ENCODE results near the gene SVIP. TPM values are rescaled to one million over a fixed set of nuclear protein-coding genes. Genes with fewer than 3 reads are reported as not detected.

The SVIP gene
- 10 to 100 TPM; 12.5 to 13.8 TPM for total RNA-seq
- 10 to 100 TPM in 1 of 2 donors, 1 to 10 TPM in 1; 7.7 to 20.5 TPM for polyA plus RNA-seq
- long read RNA-seq, donor 1, full-length matches to known transcripts = 18 of 18 reads
- long read RNA-seq, donor 1, partial matches to known transcripts = 0 of 18 reads
- long read RNA-seq, donor 1, other reads (novel, unspliced or antisense) = 0 of 18 reads
- long read RNA-seq, donor 2, full-length matches to known transcripts = 7 of 7 reads
- long read RNA-seq, donor 2, partial matches to known transcripts = 0 of 7 reads
- long read RNA-seq, donor 2, other reads (novel, unspliced or antisense) = 0 of 7 reads
- long read RNA-seq, donor 3, full-length matches to known transcripts = 14 of 14 reads
- long read RNA-seq, donor 3, partial matches to known transcripts = 0 of 14 reads
- long read RNA-seq, donor 3, other reads (novel, unspliced or antisense) = 0 of 14 reads
- long read RNA-seq, donor 4, full-length matches to known transcripts = 10 of 10 reads
- long read RNA-seq, donor 4, partial matches to known transcripts = 0 of 10 reads
- long read RNA-seq, donor 4, other reads (novel, unspliced or antisense) = 0 of 10 reads
- long read RNA-seq, donor 5, full-length matches to known transcripts = 27 of 27 reads
- long read RNA-seq, donor 5, partial matches to known transcripts = 0 of 27 reads
- long read RNA-seq, donor 5, other reads (novel, unspliced or antisense) = 0 of 27 reads

GRCh38 chr11:22829231-22830081, at the start of gene SVIP:
TSS of gene SVIP (minus strand) at chr11:22829801. CDS start at chr11:22829748, 53 bp downstream.
- DNase-seq = peak; percentile 86 to 94 (median 93)
- Histone ChIP-seq H3K27ac (ENCODE audit: low read depth in 1 of 2, low read length in 1 of 2) (peak within 1 kb of the TSS; percentile 90 to 92), H3K4me1 (ENCODE audit: control insufficient read depth in 5 of 5, insufficient read depth in 5 of 5, low read length in 5 of 5) (peaks cover 0 to 3% (median 0%) of the 10 kb centered on the region in 5 donors), H3K36me3 (ENCODE audit: control insufficient read depth in 4 of 4, insufficient read depth in 4 of 4, low read length in 4 of 4) (peaks cover 0 to 9% (median under 1%) of the 10 kb centered on the region in 4 donors), H3K27me3 (ENCODE audit: control insufficient read depth in 3 of 3, insufficient read depth in 3 of 3, low read length in 2 of 3) (peaks cover 0 to 3% (median 0%) of the 10 kb centered on the region in 3 donors), H3K9me3 (ENCODE audit: control insufficient read depth in 4 of 4, insufficient read depth in 3 of 4, low read length in 3 of 4) (no peaks in the 10 kb centered on the region), H3K9ac (ENCODE audit: insufficient read depth in 1 of 2, low read length in 2 of 2) (peak within 1 kb of the TSS; percentile 42 to 59), H3K4me3 (peak within 1 kb of the TSS; percentile 85)
- 0% methylated on average over 59 to 78 of the region's 79 CpGs for WGBS, 2 donors
- peak; percentile 99 for ATAC-seq (ENCODE audit: insufficient read depth, low FRiP score)
- TF ChIP-seq CTCF (IDR thresholded peaks at IDR 0.05; ENCODE audit: control extremely low read depth, extremely low read depth) = peak; percentile 54

- no peak for ATAC-seq (ENCODE audit: insufficient read depth, low FRiP score)
- no peak for TF ChIP-seq CTCF (IDR thresholded peaks at IDR 0.05; ENCODE audit: control extremely low read depth, extremely low read depth)
Measured at GRCh38 chr11:22878604-22879003, 49.0 kb upstream of the SVIP start.

GRCh38 chr11:22878039-22878438, 48.4 kb upstream of the SVIP start:
- no peaks in the 10 kb centered on the region for H3K27me3 ChIP-seq (ENCODE audit: control insufficient read depth in 3 of 3, insufficient read depth in 3 of 3, low read length in 2 of 3)
- H3K9ac ChIP-seq (ENCODE audit: insufficient read depth in 1 of 2, low read length in 2 of 2) = no peak overlapping the region
- no peak overlapping the region for H3K4me3 ChIP-seq
- no peak for TF ChIP-seq CTCF (IDR thresholded peaks at IDR 0.05; ENCODE audit: control extremely low read depth, extremely low read depth)
- ATAC-seq (ENCODE audit: insufficient read depth, low FRiP score) (no peak), DNase-seq (no peak)
- peaks cover 0 to 4% (median 0%) of the 10 kb centered on the region in 5 donors for H3K4me1 ChIP-seq (ENCODE audit: control insufficient read depth in 5 of 5, insufficient read depth in 5 of 5, low read length in 5 of 5)
- H3K9me3 ChIP-seq (ENCODE audit: control insufficient read depth in 4 of 4, insufficient read depth in 3 of 4, low read length in 3 of 4) = no peaks in the 10 kb centered on the region
- H3K27ac ChIP-seq (ENCODE audit: low read depth in 1 of 2, low read length in 1 of 2) = no peak overlapping the region
- no peaks in the 10 kb centered on the region for H3K36me3 ChIP-seq (ENCODE audit: control insufficient read depth in 4 of 4, insufficient read depth in 4 of 4, low read length in 4 of 4)

More at GRCh38 chr11:22878604-22879003, 49.0 kb upstream of the SVIP start:
- H3K9me3 ChIP-seq (ENCODE audit: control insufficient read depth in 4 of 4, insufficient read depth in 3 of 4, low read length in 3 of 4) = no peaks in the 10 kb centered on the region
- no peak for DNase-seq
- no peak overlapping the region for H3K9ac ChIP-seq (ENCODE audit: insufficient read depth in 1 of 2, low read length in 2 of 2)
- peaks cover 0 to 4% (median 0%) of the 10 kb centered on the region in 5 donors for H3K4me1 ChIP-seq (ENCODE audit: control insufficient read depth in 5 of 5, insufficient read depth in 5 of 5, low read length in 5 of 5)
- no peaks in the 10 kb centered on the region for H3K27me3 ChIP-seq (ENCODE audit: control insufficient read depth in 3 of 3, insufficient read depth in 3 of 3, low read length in 2 of 3)
- H3K27ac ChIP-seq (ENCODE audit: low read depth in 1 of 2, low read length in 1 of 2) = no peak overlapping the region
- no peak overlapping the region for H3K4me3 ChIP-seq
- no peaks in the 10 kb centered on the region for H3K36me3 ChIP-seq (ENCODE audit: control insufficient read depth in 4 of 4, insufficient read depth in 4 of 4, low read length in 4 of 4)

Measured in lung (tissue), 16 donors.